IPS-11a (cell line): ENCODE data around the gene PI4K2B.
A peak's percentile ranks its signal among the peaks of the same experiment; 100 is the strongest.
"Not testable (repeated sequence)": the region's sequence is repeated elsewhere in the genome, so short reads cannot be mapped to it uniquely, and the experiment has no call there.

Experiments used
- H3K4me3 ChIP-seq: one replicate; pipeline ENCODE4 v1.5.1; 2013; ENCODE audit warnings: low read depth, low read length, control low read depth

PI4K2B gene

GRCh38 chr4:25233737-25234389, at the start of gene PI4K2B:
Gene PI4K2B, plus strand, starts transcription at chr4:25234033. Its CDS starts 131 bp downstream, at chr4:25234164.
- peak within 1 kb of the TSS; percentile 75 for H3K4me3 ChIP-seq

- no peak overlapping the region for H3K4me3 ChIP-seq
Measured at GRCh38 chr4:25184056-25184455, 49.8 kb upstream of the PI4K2B start.

- H3K4me3 ChIP-seq: no peak overlapping the region
Measured at GRCh38 chr4:25190407-25190806, 43.4 kb upstream of the PI4K2B start.

- no peak overlapping the region for H3K4me3 ChIP-seq
Measured at GRCh38 chr4:25198713-25199112, 35.1 kb upstream of the PI4K2B start.

GRCh38 chr4:25207997-25208396, 25.8 kb upstream of the PI4K2B start:
- no peak overlapping the region for H3K4me3 ChIP-seq

- no peak overlapping the region for H3K4me3 ChIP-seq
Measured at GRCh38 chr4:25209702-25210101, 24.1 kb upstream of the PI4K2B start.

GRCh38 chr4:25211721-25212120, 22.1 kb upstream of the PI4K2B start:
- H3K4me3 ChIP-seq: no peak overlapping the region

- H3K4me3 ChIP-seq: no peak overlapping the region
Measured at GRCh38 chr4:25212822-25213221, 21.0 kb upstream of the PI4K2B start.

GRCh38 chr4:25213347-25213979, 20.4 kb upstream of the PI4K2B start:
- no peak overlapping the region for H3K4me3 ChIP-seq

- H3K4me3 ChIP-seq: not testable (repeated sequence)
Measured at GRCh38 chr4:25214750-25215149, 19.1 kb upstream of the PI4K2B start.

GRCh38 chr4:25215511-25215910, 18.3 kb upstream of the PI4K2B start:
- H3K4me3 ChIP-seq: no peak overlapping the region

GRCh38 chr4:25221377-25221776, 12.5 kb upstream of the PI4K2B start:
- H3K4me3 ChIP-seq: no peak overlapping the region

GRCh38 chr4:25223802-25224375, 9.9 kb upstream of the PI4K2B start:
- no peak overlapping the region for H3K4me3 ChIP-seq

GRCh38 chr4:25229804-25230203, 4.0 kb upstream of the PI4K2B start:
- no peak overlapping the region for H3K4me3 ChIP-seq

GRCh38 chr4:25233194-25233593, 639 bp upstream of the PI4K2B start:
- peak overlapping the region; percentile 13 for H3K4me3 ChIP-seq

- peak overlapping the region; percentile 75 for H3K4me3 ChIP-seq
Measured at GRCh38 chr4:25234390-25235370, 847 bp downstream of the PI4K2B start.

GRCh38 chr4:25235401-25235800, 1.6 kb downstream of the PI4K2B start:
- no peak overlapping the region for H3K4me3 ChIP-seq

- H3K4me3 ChIP-seq: not testable (repeated sequence)
Measured at GRCh38 chr4:25236030-25236429, 2.2 kb downstream of the PI4K2B start.

- H3K4me3 ChIP-seq: no peak overlapping the region
Measured at GRCh38 chr4:25236971-25237370, 3.1 kb downstream of the PI4K2B start.

- no peak overlapping the region for H3K4me3 ChIP-seq
Measured at GRCh38 chr4:25238052-25238451, 4.2 kb downstream of the PI4K2B start.

GRCh38 chr4:25239528-25239927, 5.7 kb downstream of the PI4K2B start:
- not testable (repeated sequence) for H3K4me3 ChIP-seq
